Skeletal muscle satellite cell (primary cell): ENCODE results near the gene SMIM13.

Source experiments
- H3K27me3 ChIP-seq: 2 replicates; pipeline ENCODE4 v1.7.0; 2013; ENCODE audit warnings: low read length; ENCODE audit not compliant: control insufficient read depth, insufficient read depth
- H3K36me3 ChIP-seq: 2 replicates; pipeline ENCODE4 v1.7.0; 2013; ENCODE audit warnings: mild to moderate bottlenecking, control low read depth, low read length; ENCODE audit not compliant: insufficient read depth
- H3K4me1 ChIP-seq: 2 replicates; pipeline ENCODE4 v1.7.0; 2013; ENCODE audit warnings: low read length; ENCODE audit not compliant: control insufficient read depth, insufficient read depth
- H3K4me2 ChIP-seq: 2 replicates; pipeline ENCODE4 v1.7.0; 2013; ENCODE audit warnings: mild to moderate bottlenecking, low read length
- H3K4me3 ChIP-seq: 2 replicates; pipeline ENCODE4 v1.7.0; 2013; ENCODE audit warnings: low read length
- H3K9ac ChIP-seq: 2 replicates; pipeline ENCODE4 v1.7.0; 2013; ENCODE audit warnings: mild to moderate bottlenecking, low read depth, low read length, moderate library complexity
- H3K9me3 ChIP-seq: replicated peaks from 2 replicates; pipeline ENCODE4 v1.7.0; 2013; ENCODE audit warnings: mild to moderate bottlenecking, control low read depth, low read length

Gene SMIM13

GRCh38 chr6:11163932-11164331 lies 70.3 kb downstream of the SMIM13 start:
- peaks cover 16% of the 10 kb centered on the region for H3K4me1 ChIP-seq
- no peak overlapping the region for H3K4me3 ChIP-seq
- no peak overlapping the region for H3K4me2 ChIP-seq
- no peaks in the 10 kb centered on the region for H3K27me3 ChIP-seq
- no peak overlapping the region for H3K9ac ChIP-seq
- H3K36me3 ChIP-seq: no peaks in the 10 kb centered on the region
- H3K9me3 ChIP-seq: peaks cover 8% of the 10 kb centered on the region

GRCh38 chr6:11164717-11165646 lies 71.3 kb downstream of the SMIM13 start:
- Histone ChIP-seq H3K9me3 (peaks cover 2% of the 10 kb centered on the region), H3K9ac (no peak overlapping the region), H3K36me3 (no peaks in the 10 kb centered on the region), H3K4me1 (peaks cover 16% of the 10 kb centered on the region), H3K4me2 (no peak overlapping the region), H3K4me3 (no peak overlapping the region), H3K27me3 (no peaks in the 10 kb centered on the region)

GRCh38 chr6:11166948-11167347 lies 73.3 kb downstream of the SMIM13 start:
- no peak overlapping the region for H3K4me3 ChIP-seq
- H3K4me1 ChIP-seq: peaks cover under 1% of the 10 kb centered on the region
- no peaks in the 10 kb centered on the region for H3K27me3 ChIP-seq
- H3K9me3 ChIP-seq: no peaks in the 10 kb centered on the region
- H3K36me3 ChIP-seq: no peaks in the 10 kb centered on the region
- no peak overlapping the region for H3K4me2 ChIP-seq
- no peak overlapping the region for H3K9ac ChIP-seq

- no peaks in the 10 kb centered on the region for H3K9me3 ChIP-seq
- H3K4me1 ChIP-seq: no peaks in the 10 kb centered on the region
- no peak overlapping the region for H3K9ac ChIP-seq
- H3K4me3 ChIP-seq: no peak overlapping the region
- H3K4me2 ChIP-seq: no peak overlapping the region
- H3K36me3 ChIP-seq: no peaks in the 10 kb centered on the region
- no peaks in the 10 kb centered on the region for H3K27me3 ChIP-seq
Observed at GRCh38 chr6:11168091-11168635, 74.5 kb downstream of the SMIM13 start.

- Histone ChIP-seq H3K4me3 (no peak overlapping the region), H3K4me2 (no peak overlapping the region), H3K36me3 (no peaks in the 10 kb centered on the region), H3K27me3 (no peaks in the 10 kb centered on the region), H3K4me1 (no peaks in the 10 kb centered on the region), H3K9ac (no peak overlapping the region), H3K9me3 (no peaks in the 10 kb centered on the region)
Observed at GRCh38 chr6:11171952-11172351, 78.3 kb downstream of the SMIM13 start.

GRCh38 chr6:11172501-11173327 lies 79.1 kb downstream of the SMIM13 start:
- no peak overlapping the region for H3K4me2 ChIP-seq
- no peaks in the 10 kb centered on the region for H3K9me3 ChIP-seq
- no peak overlapping the region for H3K9ac ChIP-seq
- H3K36me3 ChIP-seq: no peaks in the 10 kb centered on the region
- no peaks in the 10 kb centered on the region for H3K4me1 ChIP-seq
- no peak overlapping the region for H3K4me3 ChIP-seq
- no peaks in the 10 kb centered on the region for H3K27me3 ChIP-seq

GRCh38 chr6:11174242-11174611 lies 80.6 kb downstream of the SMIM13 start:
- Histone ChIP-seq H3K4me1 (no peaks in the 10 kb centered on the region), H3K4me2 (no peak overlapping the region), H3K4me3 (no peak overlapping the region), H3K9me3 (no peaks in the 10 kb centered on the region), H3K9ac (no peak overlapping the region), H3K27me3 (no peaks in the 10 kb centered on the region), H3K36me3 (no peaks in the 10 kb centered on the region)

GRCh38 chr6:11177271-11177670 lies 83.6 kb downstream of the SMIM13 start:
- Histone ChIP-seq H3K4me1 (peaks cover 9% of the 10 kb centered on the region), H3K9me3 (no peaks in the 10 kb centered on the region), H3K27me3 (no peaks in the 10 kb centered on the region), H3K9ac (no peak overlapping the region), H3K36me3 (no peaks in the 10 kb centered on the region), H3K4me3 (no peak overlapping the region), H3K4me2 (no peak overlapping the region)

GRCh38 chr6:11179088-11179418 lies 85.4 kb downstream of the SMIM13 start:
- H3K27me3 ChIP-seq: no peaks in the 10 kb centered on the region
- no peaks in the 10 kb centered on the region for H3K9me3 ChIP-seq
- H3K9ac ChIP-seq: no peak overlapping the region
- H3K36me3 ChIP-seq: peaks cover 6% of the 10 kb centered on the region
- no peak overlapping the region for H3K4me2 ChIP-seq
- no peak overlapping the region for H3K4me3 ChIP-seq
- peaks cover 9% of the 10 kb centered on the region for H3K4me1 ChIP-seq

- Histone ChIP-seq H3K4me3 (no peak overlapping the region), H3K9me3 (no peaks in the 10 kb centered on the region), H3K4me1 (peaks cover 9% of the 10 kb centered on the region), H3K36me3 (peaks cover 9% of the 10 kb centered on the region), H3K9ac (peak overlapping the region; percentile 30), H3K27me3 (no peaks in the 10 kb centered on the region), H3K4me2 (no peak overlapping the region)
Observed at GRCh38 chr6:11179419-11180202, 86.0 kb downstream of the SMIM13 start.
